Neural cell (in vitro differentiated cells): ENCODE data around the gene TENM3.

Source experiments
- CTCF ChIP-seq: fragments of 450-650 bp; IDR thresholded peaks from 2 replicates; pipeline ENCODE4 v1.5.1; 2014; ENCODE audit warnings: antibody characterized with exemption, mild to moderate bottlenecking, moderate library complexity; ENCODE audit not compliant: poor library complexity, severe bottlenecking
- EP300 ChIP-seq: fragments of 450-650 bp; conservative IDR thresholded peaks from 2 replicates; pipeline ENCODE4 v1.6.1; 2014; ENCODE audit warnings: antibody characterized with exemption, mild to moderate bottlenecking, moderate library complexity; ENCODE audit not compliant: poor library complexity, severe bottlenecking
- EZH2 ChIP-seq: fragments of 200-600, 300-800 bp; shearing (Covaris generic), sonication (generic); IDR thresholded peaks from 2 replicates; pipeline ENCODE4 v1.6.1; 2014; ENCODE audit warnings: antibody characterized with exemption, low read length, borderline replicate concordance, mild to moderate bottlenecking; ENCODE audit not compliant: insufficient read depth, poor library complexity, severe bottlenecking
- MXI1 ChIP-seq: fragments of 450-650 bp; conservative IDR thresholded peaks from 2 replicates; pipeline ENCODE4 v1.6.1; 2014; ENCODE audit warnings: antibody characterized with exemption, mild to moderate bottlenecking; ENCODE audit not compliant: poor library complexity, severe bottlenecking
- POLR2AphosphoS5 ChIP-seq: IDR thresholded peaks from 2 replicates; pipeline ENCODE4 v1.6.1; 2012
- RAD21 ChIP-seq: fragments of 450-650 bp; conservative IDR thresholded peaks from 2 replicates; pipeline ENCODE4 v1.6.1; 2014; ENCODE audit warnings: antibody characterized with exemption, mild to moderate bottlenecking, moderate library complexity
- REST ChIP-seq: IDR thresholded peaks from 2 replicates; pipeline ENCODE4 v1.6.1; 2012; ENCODE audit warnings: borderline replicate concordance
- SMC3 ChIP-seq: fragments of 450-650 bp; conservative IDR thresholded peaks from 2 replicates; pipeline ENCODE4 v1.6.1; 2014; ENCODE audit warnings: antibody characterized with exemption, mild to moderate bottlenecking, moderate library complexity; ENCODE audit not compliant: poor library complexity
- TAF1 ChIP-seq: IDR thresholded peaks from 2 replicates; pipeline ENCODE4 v1.6.1; 2012; ENCODE audit warnings: low read depth

GRCh38 chr4:182449186-182449929 lies 206.2 kb downstream of the TENM3 start:
- no peak for TF ChIP-seq REST
- no peak for TF ChIP-seq CTCF
- TF ChIP-seq POLR2AphosphoS5, result no peak
- no peak for TF ChIP-seq EZH2
- TF ChIP-seq RAD21, result no peak
- no peak for TF ChIP-seq SMC3
- TF ChIP-seq EP300, result no peak
- no peak for TF ChIP-seq TAF1
- no peak for TF ChIP-seq MXI1
